Measurements from ENCODE around the gene NCF4.

NCF4 gene

GRCh38 chr22:36865346-36865745, 4.5 kb downstream of the NCF4 start:
- DNase-seq = no peak

GRCh38 chr22:36867695-36868094, 6.9 kb downstream of the NCF4 start:
- DNase-seq = no peak

GRCh38 chr22:36868546-36869181, 7.9 kb downstream of the NCF4 start:
- no peak for DNase-seq

GRCh38 chr22:36870250-36870649, 9.4 kb downstream of the NCF4 start:
- no peak for DNase-seq

GRCh38 chr22:36871669-36872081, 10.9 kb downstream of the NCF4 start:
- no peak for DNase-seq

- DNase-seq = no peak
These were observed 11.3 kb downstream of the NCF4 start for GRCh38 chr22:36872084-36872483.

GRCh38 chr22:36872866-36873498, 12.2 kb downstream of the NCF4 start:
- no peak for DNase-seq

GRCh38 chr22:36873614-36874308, 13.0 kb downstream of the NCF4 start:
- DNase-seq = peak; percentile 34 to 44

GRCh38 chr22:36874309-36874696, 13.5 kb downstream of the NCF4 start:
- no peak for DNase-seq

GRCh38 chr22:36874736-36875135, 13.9 kb downstream of the NCF4 start:
- DNase-seq = no peak

- DNase-seq = no peak
These were observed 14.9 kb downstream of the NCF4 start for GRCh38 chr22:36875741-36876140.

- DNase-seq = no peak
These were observed 19.0 kb downstream of the NCF4 start for GRCh38 chr22:36879775-36880174.

GRCh38 chr22:36881504-36882245, 20.9 kb downstream of the NCF4 start:
- no peak for DNase-seq

- DNase-seq = no peak
These were observed 23.7 kb downstream of the NCF4 start for GRCh38 chr22:36884349-36885158.

- no peak for DNase-seq
These were observed 24.7 kb downstream of the NCF4 start for GRCh38 chr22:36885474-36885873.

GRCh38 chr22:36886016-36886415, 25.2 kb downstream of the NCF4 start:
- DNase-seq = no peak

- DNase-seq = no peak
These were observed 26.4 kb downstream of the NCF4 start for GRCh38 chr22:36887162-36887561.

GRCh38 chr22:36891646-36892045, 30.8 kb downstream of the NCF4 start:
- no peak for DNase-seq

- no peak for DNase-seq
These were observed 31.5 kb downstream of the NCF4 start for GRCh38 chr22:36892292-36892691.

- no peak for DNase-seq
These were observed 32.5 kb downstream of the NCF4 start for GRCh38 chr22:36893262-36893661.

- DNase-seq = no peak
These were observed 33.5 kb downstream of the NCF4 start for GRCh38 chr22:36894266-36894665.

GRCh38 chr22:36897611-36898010, 36.8 kb downstream of the NCF4 start:
- DNase-seq = no peak

GRCh38 chr22:36898690-36899089, 37.9 kb downstream of the NCF4 start:
- no peak for DNase-seq

All from stimulated activated CD4-positive, alpha-beta T cell treated with anti-CD3 and anti-CD28 coated beads, Interleukin-2, amount 100 ng/mL, for 24 hours (primary cell).